GM21737 (cell line): ENCODE data around the gene RAB6C.
"Not testable (repeated sequence)": the region's sequence is repeated elsewhere in the genome, so short reads cannot be mapped to it uniquely, and the experiment has no call there.

ENCODE experiments used
- ATAC-seq: cut with Tn5 transposase; IDR thresholded peaks from one replicate; pipeline ENCODE4 v1.9.1; 2021; ENCODE audit warnings: mild to moderate bottlenecking, moderate library complexity; ENCODE audit not compliant: unreplicated experiment

The RAB6C gene

DNA sequence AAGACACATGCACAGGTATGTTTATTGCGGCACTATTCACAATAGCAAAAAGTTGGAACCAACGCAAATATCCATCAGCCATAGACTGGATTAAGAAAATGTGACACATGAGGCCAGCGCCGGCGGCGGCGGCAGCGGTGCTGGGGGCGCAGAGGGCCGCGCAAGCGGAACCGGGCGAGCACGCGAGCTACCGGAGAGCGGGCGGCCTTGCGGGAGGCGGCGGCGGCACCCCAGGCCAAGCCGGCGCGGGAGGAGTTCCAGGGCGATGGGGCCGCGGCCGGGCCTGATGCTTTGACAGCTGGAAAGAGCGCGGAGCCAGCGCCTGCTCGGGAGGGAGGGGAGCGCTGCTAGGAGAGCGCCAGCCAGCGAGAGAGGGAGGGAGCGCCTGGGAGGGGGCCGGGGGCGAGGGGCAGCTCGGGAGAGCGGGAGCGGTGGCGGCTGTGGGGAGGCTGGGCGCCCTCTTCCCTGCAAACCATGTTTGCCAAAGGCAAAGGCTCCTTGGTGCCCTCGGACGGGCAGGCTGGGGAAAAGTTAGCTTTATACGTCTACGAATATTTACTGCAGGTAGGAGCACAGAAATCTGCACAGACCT lies 13.0 kb downstream of the RAB6C start:
- ATAC-seq: not testable (repeated sequence)

GRCh38 chr2:129993151-129993550 lies 13.7 kb downstream of the RAB6C start:
- ATAC-seq: not testable (repeated sequence)

- ATAC-seq: not testable (repeated sequence)
These were observed 17.3 kb downstream of the RAB6C start for GRCh38 chr2:129996657-129997237.

- not testable (repeated sequence) for ATAC-seq
These were observed 19.3 kb downstream of the RAB6C start for GRCh38 chr2:129998771-129999170.

GRCh38 chr2:130005862-130006261 lies 26.4 kb downstream of the RAB6C start:
- ATAC-seq: not testable (repeated sequence)

GRCh38 chr2:130016701-130017100 lies 37.2 kb downstream of the RAB6C start:
- ATAC-seq: not testable (repeated sequence)

- ATAC-seq: no peak
These were observed 39.9 kb downstream of the RAB6C start for GRCh38 chr2:130019402-130019801.

- not testable (repeated sequence) for ATAC-seq
These were observed 40.6 kb downstream of the RAB6C start for GRCh38 chr2:130020069-130020468.

DNA sequence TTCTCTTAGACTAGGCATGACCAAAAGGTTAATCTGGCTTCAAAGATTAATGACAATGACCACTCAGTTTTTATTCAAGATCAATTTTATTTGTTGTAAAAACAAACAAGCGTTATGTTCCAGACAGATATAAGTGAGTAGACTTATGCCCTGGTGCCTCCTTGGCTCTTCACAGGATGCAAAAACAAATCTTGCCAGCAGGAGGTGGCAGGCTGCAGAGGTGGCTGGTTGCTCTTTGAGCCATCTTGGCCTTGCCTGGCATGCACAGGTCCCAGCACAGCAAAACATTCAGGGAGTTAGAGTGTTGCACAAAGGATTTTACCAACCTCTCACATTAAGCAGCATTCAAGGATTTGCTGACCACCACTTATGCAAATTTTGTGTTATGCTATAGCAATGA lies 46.5 kb downstream of the RAB6C start:
- not testable (repeated sequence) for ATAC-seq
